HCT116 (cell line): ENCODE measurements around the gene RCAN3. TPM values are rescaled to one million over a fixed set of nuclear protein-coding genes. Genes with fewer than 3 reads are reported as not detected.
"Not testable (repeated sequence)": the region's sequence is repeated elsewhere in the genome, so short reads cannot be mapped to it uniquely, and the experiment has no call there.

Source experiments
- ATAC-seq: fragments of 200-7000 bp; cut with Tn5 transposase; 2 replicates; pipeline ENCODE4 v1.9.1; 2020; ENCODE audit warnings: mild to moderate bottlenecking, moderate library complexity
- BruUV-seq: library from RNA; stranded (reverse); fragments of 400-500 nt; replicated peaks from 2 replicates; lab custom pipeline; 2021; lab: Mats Ljungman, UMichigan
- CTCF ChIA-PET: fragments of 300-600 bp; sonication (Branson Sonifier 250); formaldehyde crosslinking; loops from one replicate; lab custom pipeline; 2021; ENCODE audit warnings: antibody characterized with exemption; lab: Charles Lee
- POLR2A ChIA-PET: fragments of 300-600, 350-600 bp; sonication (Branson Sonifier 250); formaldehyde crosslinking; loops from one replicate; lab custom pipeline; 2021; ENCODE audit warnings: antibody characterized with exemption; lab: Charles Lee
- RAD21 ChIA-PET, 2 experiments: fragments of 300-600 bp; sonication (Branson Sonifier 250); formaldehyde crosslinking; loops; one replicate each; lab custom pipeline; 2023; ENCODE audit warnings: low total read pairs in 2 of 2; ENCODE audit not compliant: uncharacterized antibody in 2 of 2, unreplicated experiment in 2 of 2, low non-redundant PET in 1 of 2; lab: Charles Lee
- DNase-seq: peaks from one replicate; pipeline ENCODE4 v3.0.0-alpha.2; 2010; ENCODE audit warnings: low read depth, low spot score
- H2AFZ ChIP-seq: fragments of 200-600 bp; shearing (Covaris generic), sonication (generic); 2 replicates; pipeline ENCODE4 v1.6.1; 2017; ENCODE audit warnings: low read depth, mixed run types, mixed read lengths, antibody characterized with exemption, low read length; ENCODE audit not compliant: poor library complexity, severe bottlenecking
- H3K27ac ChIP-seq: 2 replicates; pipeline ENCODE4 v1.5.1; 2012; ENCODE audit warnings: low read depth, low read length
- H3K27me3 ChIP-seq: fragments of 200-600 bp; sonication (generic); 2 replicates; pipeline ENCODE4 v1.6.1; 2016; ENCODE audit warnings: mixed run types, low read length, mixed read lengths; ENCODE audit not compliant: insufficient read depth
- H3K36me3 ChIP-seq, 2 experiments: fragments of 200-500 bp in 1 of 2; fragments of 200-600 bp in 1 of 2; sonication (Bioruptor generic) in 1 of 2; sonication (generic) in 1 of 2; 2 replicates each; pipeline versions ENCODE4 v1.5.1 to v1.6.1; 2014 to 2016; ENCODE audit warnings: low read length in 2 of 2, inconsistent platforms in 1 of 2, mixed read lengths in 1 of 2, mixed run types in 1 of 2; ENCODE audit not compliant: insufficient read depth in 2 of 2, control insufficient read depth in 1 of 2
- H3K4me1 ChIP-seq, 2 experiments: fragments of 200-600 bp in 1 of 2; sonication (generic) in 1 of 2; 2 replicates each; pipeline versions ENCODE4 v1.5.1 to v1.6.1; 2012 to 2017; ENCODE audit warnings: low read length in 2 of 2, inconsistent platforms in 1 of 2, mild to moderate bottlenecking in 1 of 2, mixed read lengths in 1 of 2, mixed run types in 1 of 2, moderate library complexity in 1 of 2; ENCODE audit not compliant: insufficient read depth in 2 of 2, control insufficient read depth in 1 of 2
- H3K4me2 ChIP-seq: fragments of 200-600 bp; sonication (generic); 2 replicates; pipeline ENCODE4 v1.6.1; 2017; ENCODE audit warnings: mixed run types, low read length, mixed read lengths
- H3K4me3 ChIP-seq, 2 experiments: fragments of 200-600 bp in 1 of 2; sonication (generic) in 1 of 2; replicated peaks in 1 of 2; 2 replicates each; pipeline ENCODE4 v1.5.1; 2011 to 2016; ENCODE audit warnings: low read length in 2 of 2, control low read depth in 1 of 2, low read depth in 1 of 2, mild to moderate bottlenecking in 1 of 2, mixed read lengths in 1 of 2, mixed run types in 1 of 2
- H3K79me2 ChIP-seq: fragments of 200-600 bp; sonication (generic); 2 replicates; pipeline ENCODE4 v1.6.1; 2017; ENCODE audit warnings: mild to moderate bottlenecking, mixed run types, low read length, moderate library complexity, mixed read lengths; ENCODE audit not compliant: insufficient read depth
- H3K9ac ChIP-seq: fragments of 200-600 bp; sonication (generic); 2 replicates; pipeline ENCODE4 v1.6.1; 2016; ENCODE audit warnings: low read length, mixed read lengths
- H3K9me2 ChIP-seq: fragments of 200-600 bp; sonication (generic), shearing (Covaris generic); 2 replicates; pipeline ENCODE4 v1.6.1; 2017; ENCODE audit warnings: mixed run types, mild to moderate bottlenecking, moderate library complexity; ENCODE audit not compliant: insufficient read depth
- H3K9me3 ChIP-seq, 2 experiments: fragments of 200-500 bp in 1 of 2; fragments of 200-600 bp in 1 of 2; sonication (Bioruptor generic) in 1 of 2; sonication (generic) in 1 of 2; 2 replicates each; pipeline ENCODE4 v1.6.1; 2014 to 2017; ENCODE audit warnings: low read length in 2 of 2, mixed read lengths in 2 of 2, inconsistent platforms in 1 of 2, low read depth in 1 of 2, mild to moderate bottlenecking in 1 of 2, mixed run types in 1 of 2, moderate library complexity in 1 of 2; ENCODE audit not compliant: control insufficient read depth in 1 of 2, insufficient read depth in 1 of 2
- H4K20me1 ChIP-seq: fragments of 200-600 bp; sonication (generic), shearing (Covaris generic); 2 replicates; pipeline ENCODE4 v1.6.1; 2017; ENCODE audit warnings: mixed run types, mild to moderate bottlenecking, moderate library complexity; ENCODE audit not compliant: insufficient read depth
- CBX3 ChIP-seq: IDR thresholded peaks from 2 replicates; pipeline ENCODE4 v1.6.1; 2012; ENCODE audit warnings: low read depth
- FOSL1 ChIP-seq: IDR thresholded peaks from 2 replicates; pipeline ENCODE4 v1.6.1; 2012; ENCODE audit warnings: low read depth
- JUND ChIP-seq: IDR thresholded peaks from 2 replicates; pipeline ENCODE4 v1.6.1; 2012
- POLR2A ChIP-seq: IDR thresholded peaks from 2 replicates; pipeline ENCODE4 v1.7.0; 2011; ENCODE audit warnings: borderline replicate concordance; ENCODE audit not compliant: insufficient read depth, insufficient read length; ENCODE audit errors: extremely low read depth
- SP1 ChIP-seq: IDR thresholded peaks from 2 replicates; pipeline ENCODE4 v1.6.1; 2012; ENCODE audit warnings: low read depth
- ZFX ChIP-seq: fragments of 450-650 bp; IDR thresholded peaks from 2 replicates; pipeline ENCODE4 v1.6.1; 2017
- intact Hi-C: fragments of 100-400 bp; cut with micrococcal nuclease; formaldehyde crosslinking; loops from 2 replicates; pipeline ENCODE4 v1.10.0; 2022
- total RNA-seq: library from RNA; stranded (reverse); gene quantifications from one replicate; pipeline ENCODE4 v1.2.1, GENCODE V29; 2021; ENCODE audit not compliant: unreplicated experiment

RCAN3 gene
- total RNA-seq, 1 experiment from 2014 or later: 13.3 TPM

DNA sequence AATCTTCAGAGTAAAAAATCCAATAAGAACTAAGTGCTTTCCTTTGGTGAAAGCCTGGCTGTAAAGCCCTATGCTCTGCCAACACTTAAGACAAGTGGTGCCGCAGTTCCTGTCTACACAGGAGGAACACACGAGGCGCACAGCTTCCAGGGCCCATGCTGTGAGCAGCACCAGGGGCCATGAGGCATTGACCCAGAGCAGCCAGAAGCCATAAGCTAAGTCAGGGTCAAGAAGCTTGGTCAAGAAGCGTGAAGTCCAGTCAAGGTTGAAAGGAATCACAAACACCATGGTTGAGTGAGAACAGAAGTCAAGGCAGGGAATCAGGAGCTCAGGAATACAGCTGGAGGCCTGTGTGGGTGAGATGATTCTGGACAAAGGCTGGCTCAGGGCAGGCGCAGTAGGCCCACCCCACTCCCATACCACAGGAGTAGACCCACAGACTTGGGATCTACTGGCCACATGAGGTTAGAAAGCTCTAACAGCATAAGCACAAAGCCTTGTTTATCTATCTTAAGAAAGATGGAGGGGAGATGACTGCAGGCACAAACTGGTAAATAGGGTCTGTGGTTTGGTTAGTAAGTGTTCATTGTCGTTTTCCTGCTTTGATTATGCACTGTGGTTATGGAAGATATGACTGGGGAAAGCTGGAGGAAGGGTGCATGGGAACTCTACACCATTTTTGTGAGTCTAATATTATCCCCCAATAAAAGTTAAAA lies 42.9 kb upstream of the RCAN3 start:
- CTCF ChIA-PET: interaction anchor here (1.6 kb wide), 1 partner anchor 67 kb away, joined by 4 read pairs; no protein-coding TSS in a partner anchor
- Histone ChIP-seq H3K27me3 (no peaks in the 10 kb centered on the region), H3K4me2 (no peak overlapping the region), H3K4me1 (peaks cover 0 to 8% of the 10 kb centered on the region in 2 experiments; a peak in 2 of 4 replicates), H3K9ac (no peak overlapping the region), H2AFZ (no peak overlapping the region), H4K20me1 (no peaks in the 10 kb centered on the region), H3K4me3 (no peak overlapping the region), H3K9me3 (no peaks in the 10 kb centered on the region), H3K36me3 (no peaks in the 10 kb centered on the region), H3K9me2 (no peaks in the 10 kb centered on the region), H3K79me2 (no peaks in the 10 kb centered on the region)
- ATAC-seq (no peak), DNase-seq (no peak)
- intact Hi-C loops: no loop called here
- POLR2A ChIA-PET: no interaction called here
- BruUV-seq: no TSS peak
- TF ChIP-seq ZFX (no peak), POLR2A (no peak)
- TF ChIP-seq, all 23 proteins: peak for 0
- no peak overlapping the region for H3K27ac ChIP-seq
- RAD21 ChIA-PET: no interaction called here

DNA sequence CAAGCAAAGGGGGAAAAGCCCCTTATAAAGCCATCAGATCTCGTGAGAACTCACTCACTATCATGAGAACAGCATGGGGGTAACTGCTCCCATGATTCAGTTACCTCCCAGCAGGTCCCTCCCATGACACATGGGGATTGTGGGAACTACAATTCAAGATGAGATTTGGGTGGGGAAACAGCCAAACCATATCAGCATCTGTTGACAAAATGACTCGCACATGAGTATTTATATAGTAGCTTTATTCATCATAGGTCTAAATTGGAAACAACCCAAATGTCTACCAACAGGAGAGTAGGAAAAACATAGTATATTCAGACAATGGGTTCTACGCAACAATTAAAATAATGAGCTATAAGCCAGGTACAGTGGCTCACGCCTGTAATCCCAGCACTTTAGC lies 40.5 kb upstream of the RCAN3 start:
- H4K20me1 ChIP-seq, H3K79me2 ChIP-seq, H3K9me2 ChIP-seq, POLR2A ChIA-PET, H2AFZ ChIP-seq, BruUV-seq, RAD21 ChIA-PET, H3K9me3 ChIP-seq, H3K4me1 ChIP-seq, intact Hi-C loops, H3K9ac ChIP-seq, H3K27ac ChIP-seq, CTCF ChIA-PET, H3K36me3 ChIP-seq, H3K4me3 ChIP-seq, ATAC-seq, H3K27me3 ChIP-seq: not testable (repeated sequence)
- 0 out of 2 replicates have a peak overlapping the region, but pooled peaks have one; percentile 19 for H3K4me2 ChIP-seq
- peak; percentile 25; the same call in 1 of the 2 replicates for TF ChIP-seq JUND
- peak; percentile 66 for TF ChIP-seq FOSL1
- peak; percentile 22; the same call in 1 of the 2 replicates for TF ChIP-seq SP1
- TF ChIP-seq CBX3: peak; percentile 62; the same call in 1 of the 2 replicates
- peak; percentile 7 for DNase-seq
